ENCODE data around the gene CCSAP. TPM values are rescaled to one million over a fixed set of nuclear protein-coding genes. Genes with fewer than 3 reads are reported as not detected.

CCSAP gene
- total RNA-seq, 1 experiment from 2014 or later, result 8.5 TPM

DNA sequence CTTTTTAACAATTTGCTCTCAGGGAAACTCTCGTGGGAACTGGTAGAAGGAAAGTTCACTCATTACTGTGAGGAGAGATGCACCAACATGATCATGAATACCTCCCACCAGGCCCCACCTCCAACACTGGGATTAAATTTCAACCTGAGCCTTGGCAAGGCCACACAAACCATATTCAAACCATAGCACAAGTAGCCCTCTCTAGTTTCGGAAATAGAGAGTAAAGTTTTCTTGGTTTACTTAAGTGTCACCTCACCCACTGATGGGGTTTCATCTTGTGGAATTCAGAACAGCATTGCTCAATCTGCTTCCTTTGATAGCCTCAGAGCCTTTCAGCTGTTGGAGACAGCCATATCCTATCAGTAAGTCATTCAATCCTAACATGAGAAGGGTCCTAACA, 25.5 kb upstream of the CCSAP start:
- WGBS (ENCODE audit: extremely low coverage, insufficient read length, low lambda C conversion rate), result no CpG with 5 or more reads among the region's 2 CpGs
- H4K8ac ChIP-seq (replicated peaks; ENCODE audit: insufficient read length, low read depth, low read length), result no peak overlapping the region

More for the DNA sequence above, 25.5 kb upstream of the CCSAP start:
- H3K23me2 ChIP-seq (ENCODE audit: insufficient read length, low read depth, low read length, poor library complexity, severe bottlenecking), result no peaks in the 10 kb centered on the region
- no peak overlapping the region for H3K18ac ChIP-seq (ENCODE audit: insufficient read length, low read depth, low read length)
- H2AK5ac ChIP-seq (ENCODE audit: insufficient read length, low read length), result no peak overlapping the region
- H2BK15ac ChIP-seq (ENCODE audit: low read depth, low read length), result no peak overlapping the region
- no peaks in the 10 kb centered on the region; a peak in 2 of 7 replicates for H3K36me3 Mint-ChIP-seq (ENCODE audit: insufficient read depth in 1 of 3, low read depth in 3 of 3)
- H4K91ac ChIP-seq (ENCODE audit: insufficient read length, low read depth, low read length), result no peak overlapping the region
- no peak overlapping the region for H2BK12ac ChIP-seq (ENCODE audit: insufficient read length, low read depth, low read length)
- no peak overlapping the region for H2BK20ac ChIP-seq (ENCODE audit: low read depth, low read length, poor library complexity, severe bottlenecking)
- TF ChIP-seq, protein P1, sequence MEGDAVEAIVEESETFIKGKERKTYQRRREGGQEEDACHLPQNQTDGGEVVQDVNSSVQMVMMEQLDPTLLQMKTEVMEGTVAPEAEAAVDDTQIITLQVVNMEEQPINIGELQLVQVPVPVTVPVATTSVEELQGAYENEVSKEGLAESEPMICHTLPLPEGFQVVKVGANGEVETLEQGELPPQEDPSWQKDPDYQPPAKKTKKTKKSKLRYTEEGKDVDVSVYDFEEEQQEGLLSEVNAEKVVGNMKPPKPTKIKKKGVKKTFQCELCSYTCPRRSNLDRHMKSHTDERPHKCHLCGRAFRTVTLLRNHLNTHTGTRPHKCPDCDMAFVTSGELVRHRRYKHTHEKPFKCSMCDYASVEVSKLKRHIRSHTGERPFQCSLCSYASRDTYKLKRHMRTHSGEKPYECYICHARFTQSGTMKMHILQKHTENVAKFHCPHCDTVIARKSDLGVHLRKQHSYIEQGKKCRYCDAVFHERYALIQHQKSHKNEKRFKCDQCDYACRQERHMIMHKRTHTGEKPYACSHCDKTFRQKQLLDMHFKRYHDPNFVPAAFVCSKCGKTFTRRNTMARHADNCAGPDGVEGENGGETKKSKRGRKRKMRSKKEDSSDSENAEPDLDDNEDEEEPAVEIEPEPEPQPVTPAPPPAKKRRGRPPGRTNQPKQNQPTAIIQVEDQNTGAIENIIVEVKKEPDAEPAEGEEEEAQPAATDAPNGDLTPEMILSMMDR (conservative IDR thresholded peaks at IDR 0.05), result no peak
- H3K27ac Mint-ChIP-seq, result no peak overlapping the region
- H2BK120ac ChIP-seq (ENCODE audit: low read depth, low read length, poor library complexity, severe bottlenecking), result no peak overlapping the region
- H3K4me1 ChIP-seq (ENCODE audit: insufficient read depth, low read length), result peaks cover 2% of the 10 kb centered on the region; the same call in 1 of the 2 replicates
- H3K79me2 ChIP-seq (ENCODE audit: insufficient read depth, low read length), result no peaks in the 10 kb centered on the region
- no peak overlapping the region for H3K56ac ChIP-seq (ENCODE audit: insufficient read length, low read depth, low read length)
- no peak overlapping the region for H3K4ac ChIP-seq (ENCODE audit: low read depth, low read length)
- H3K9me3 Mint-ChIP-seq, result peaks cover 0 to 4% of the 10 kb centered on the region in 2 experiments; a peak in 1 of 5 replicates
- H3K4me3 Mint-ChIP-seq, result no peak overlapping the region
- H3K4me1 Mint-ChIP-seq, result peaks cover 7 to 8% of the 10 kb centered on the region in 2 experiments
- H3K79me1 ChIP-seq (ENCODE audit: insufficient read depth, low read depth, low read length, poor library complexity, severe bottlenecking), result no peaks in the 10 kb centered on the region
- H3K9ac ChIP-seq (ENCODE audit: extremely low read depth, insufficient read length, low read length), result no peak overlapping the region
- no peaks in the 10 kb centered on the region for H3K9me3 ChIP-seq (ENCODE audit: control insufficient read depth, low read depth, low read length)
- H2AFZ ChIP-seq (ENCODE audit: low read length), result no peak overlapping the region
- no peak for DNase-seq
- H4K20me1 ChIP-seq (ENCODE audit: control insufficient read depth, insufficient read depth, insufficient read length), result no peaks in the 10 kb centered on the region
- no peak overlapping the region for H4K5ac ChIP-seq (ENCODE audit: insufficient read length, low read depth, low read length)
- H2BK5ac ChIP-seq (ENCODE audit: insufficient read length, low read length), result no peak overlapping the region
- no peaks in the 10 kb centered on the region for H3K27me3 ChIP-seq (ENCODE audit: insufficient read depth, low read length)
- H3T11ph ChIP-seq (ENCODE audit: low read length), result no peak overlapping the region
- no peak overlapping the region for H3K4me2 ChIP-seq (ENCODE audit: insufficient read depth, insufficient read length, low read length)
- no peak overlapping the region for H3K14ac ChIP-seq (ENCODE audit: insufficient read depth, low read length)
- peaks cover 12% of the 10 kb centered on the region for H3K27me3 Mint-ChIP-seq (ENCODE audit: low read depth)
- H3K23ac ChIP-seq (ENCODE audit: insufficient read length, low read depth, low read length), result no peak overlapping the region
- no peak overlapping the region for H3K27ac ChIP-seq (ENCODE audit: insufficient read length, low read depth, low read length)
